Bronchial epithelial cell (primary cell): ENCODE results near the gene CHMP6. TPM values are rescaled to one million over a fixed set of nuclear protein-coding genes. Genes with fewer than 3 reads are reported as not detected.

ENCODE experiments used
- DNase-seq: peaks from one replicate; pipeline ENCODE4 v3.0.0-alpha.2; 2010; ENCODE audit warnings: low read depth
- FAIRE-seq: peaks from 2 replicates; lab custom pipeline; 2011; peaks lifted over from hg19 to GRCh38; lab: Jason Lieb, UNC
- H3K27me3 ChIP-seq: 2 replicates; pipeline ENCODE4 v1.5.1; 2011; ENCODE audit warnings: low read length; ENCODE audit not compliant: control insufficient read depth, insufficient read depth
- H3K36me3 ChIP-seq: 2 replicates; pipeline ENCODE4 v1.5.1; 2011; ENCODE audit warnings: low read length; ENCODE audit not compliant: control insufficient read depth, insufficient read depth
- H3K4me3 ChIP-seq: 2 replicates; pipeline ENCODE4 v1.5.1; 2011; ENCODE audit warnings: mild to moderate bottlenecking, low read depth, low read length, control low read depth
- total RNA-seq: library from RNA; depleted of rRNA; stranded (reverse); fragments of >200 nt; gene quantifications from 2 replicates; pipeline ENCODE4 v1.2.1, GENCODE V29; 2014
- TF ChIP-seq, protein P1 (sequence below): IDR thresholded peaks from 2 replicates; pipeline ENCODE4 v1.5.1; 2011; ENCODE audit warnings: mild to moderate bottlenecking, moderate library complexity, low read length, control low read depth, inconsistent platforms; ENCODE audit not compliant: insufficient read depth, severe bottlenecking

The CHMP6 gene
- total RNA-seq, 1 donor from 2014 or later, result 5.8 TPM

GRCh38 chr17:80969674-80970043, 22.0 kb upstream of the CHMP6 start:
- TF ChIP-seq, protein P1, sequence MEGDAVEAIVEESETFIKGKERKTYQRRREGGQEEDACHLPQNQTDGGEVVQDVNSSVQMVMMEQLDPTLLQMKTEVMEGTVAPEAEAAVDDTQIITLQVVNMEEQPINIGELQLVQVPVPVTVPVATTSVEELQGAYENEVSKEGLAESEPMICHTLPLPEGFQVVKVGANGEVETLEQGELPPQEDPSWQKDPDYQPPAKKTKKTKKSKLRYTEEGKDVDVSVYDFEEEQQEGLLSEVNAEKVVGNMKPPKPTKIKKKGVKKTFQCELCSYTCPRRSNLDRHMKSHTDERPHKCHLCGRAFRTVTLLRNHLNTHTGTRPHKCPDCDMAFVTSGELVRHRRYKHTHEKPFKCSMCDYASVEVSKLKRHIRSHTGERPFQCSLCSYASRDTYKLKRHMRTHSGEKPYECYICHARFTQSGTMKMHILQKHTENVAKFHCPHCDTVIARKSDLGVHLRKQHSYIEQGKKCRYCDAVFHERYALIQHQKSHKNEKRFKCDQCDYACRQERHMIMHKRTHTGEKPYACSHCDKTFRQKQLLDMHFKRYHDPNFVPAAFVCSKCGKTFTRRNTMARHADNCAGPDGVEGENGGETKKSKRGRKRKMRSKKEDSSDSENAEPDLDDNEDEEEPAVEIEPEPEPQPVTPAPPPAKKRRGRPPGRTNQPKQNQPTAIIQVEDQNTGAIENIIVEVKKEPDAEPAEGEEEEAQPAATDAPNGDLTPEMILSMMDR, result no peak
- FAIRE-seq (peak; percentile 64), DNase-seq (no peak)
- Histone ChIP-seq H3K36me3 (peaks cover 3% of the 10 kb centered on the region), H3K4me3 (no peak overlapping the region), H3K27me3 (peaks cover 8% of the 10 kb centered on the region)

GRCh38 chr17:80970044-80970761, 21.4 kb upstream of the CHMP6 start:
- H3K36me3 ChIP-seq, result no peaks in the 10 kb centered on the region
- DNase-seq, result no peak
- no peak overlapping the region for H3K4me3 ChIP-seq
- FAIRE-seq, result no peak
- TF ChIP-seq, protein P1, result peak; percentile 63
- H3K27me3 ChIP-seq, result peaks cover 8% of the 10 kb centered on the region

- H3K27me3 ChIP-seq, result peaks cover 8% of the 10 kb centered on the region
- no peak for FAIRE-seq
- DNase-seq, result no peak
- TF ChIP-seq, protein P1, result no peak
- H3K36me3 ChIP-seq, result no peaks in the 10 kb centered on the region
- no peak overlapping the region for H3K4me3 ChIP-seq
These were observed 20.6 kb upstream of the CHMP6 start for GRCh38 chr17:80970762-80971703.

- no peak for DNase-seq
- H3K4me3 ChIP-seq, result no peak overlapping the region
- peaks cover 8% of the 10 kb centered on the region for H3K27me3 ChIP-seq
- FAIRE-seq, result no peak
- no peaks in the 10 kb centered on the region for H3K36me3 ChIP-seq
- TF ChIP-seq, protein P1, result no peak
These were observed 19.8 kb upstream of the CHMP6 start for GRCh38 chr17:80971704-80972304.

DNA sequence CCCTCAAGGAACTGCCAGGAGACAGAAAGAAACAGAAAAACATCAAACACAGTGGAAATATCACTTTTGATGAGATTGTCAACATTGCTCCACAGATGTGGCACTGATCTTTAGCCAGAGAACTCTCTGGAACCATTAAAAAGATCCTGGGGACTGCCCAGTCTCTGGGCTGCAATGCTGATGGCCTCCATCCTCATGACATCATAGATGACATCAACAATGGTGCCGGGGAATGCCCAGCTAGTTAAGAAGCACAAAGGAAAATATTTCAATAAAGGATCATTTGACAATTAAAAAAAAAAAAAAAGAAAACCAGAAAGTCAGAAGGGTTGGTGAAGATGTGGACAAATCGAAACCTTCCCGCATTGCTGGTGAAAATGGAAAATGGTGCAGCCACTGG, 14.9 kb upstream of the CHMP6 start:
- Histone ChIP-seq H3K36me3 (no peaks in the 10 kb centered on the region), H3K4me3 (no peak overlapping the region), H3K27me3 (no peaks in the 10 kb centered on the region)
- DNase-seq (no peak), FAIRE-seq (no peak)
- TF ChIP-seq, protein P1, result no peak
